Measurements from ENCODE around the gene DPH7.

Gene DPH7

GRCh38 chr9:137505421-137506140 is 73.1 kb downstream of the DPH7 start:
- Mint-ChIP-seq H3K9me3 (peaks cover 30% of the 10 kb centered on the region), H3K4me3 (no peak overlapping the region), H3K27ac (no peak overlapping the region), H3K27me3 (peaks cover 6% of the 10 kb centered on the region), H3K4me1 (ENCODE audit: low read depth) (peaks cover 4% of the 10 kb centered on the region), H3K36me3 (ENCODE audit: low read depth) (peaks cover 26% of the 10 kb centered on the region)
- intact Hi-C loops (cut with micrococcal nuclease), result no loop called here

Measured in dendritic cell treated with granulocyte-macrophage colony-stimulating factor and Interleukin-4, amounts not matched to agents 40 ng/mL and 50 ng/mL, for 4 days (primary cell).